Sigmoid colon (tissue), 4 donors: ENCODE results near the gene TNXB.
A peak's percentile ranks its signal among the peaks of the same experiment; 100 is the strongest.

Experiments used
- POLR2AphosphoS5 ChIP-seq, 4 donors: sonication (generic); formaldehyde crosslinking; IDR thresholded peaks; one replicate each; pipeline ENCODE4 v1.6.1; 2017; ENCODE audit warnings: antibody characterized with exemption in 4 of 4
- TF ChIP-seq, protein P1 (sequence below), 4 experiments: fragments of 450-650 bp in 3 of 4; fragments of 200-600 bp in 1 of 4; IDR thresholded peaks; one replicate each; pipeline ENCODE4 v1.5.1; 2016 to 2019; ENCODE audit warnings: antibody characterized with exemption in 4 of 4, mild to moderate bottlenecking in 3 of 4, moderate library complexity in 2 of 4

DNA sequence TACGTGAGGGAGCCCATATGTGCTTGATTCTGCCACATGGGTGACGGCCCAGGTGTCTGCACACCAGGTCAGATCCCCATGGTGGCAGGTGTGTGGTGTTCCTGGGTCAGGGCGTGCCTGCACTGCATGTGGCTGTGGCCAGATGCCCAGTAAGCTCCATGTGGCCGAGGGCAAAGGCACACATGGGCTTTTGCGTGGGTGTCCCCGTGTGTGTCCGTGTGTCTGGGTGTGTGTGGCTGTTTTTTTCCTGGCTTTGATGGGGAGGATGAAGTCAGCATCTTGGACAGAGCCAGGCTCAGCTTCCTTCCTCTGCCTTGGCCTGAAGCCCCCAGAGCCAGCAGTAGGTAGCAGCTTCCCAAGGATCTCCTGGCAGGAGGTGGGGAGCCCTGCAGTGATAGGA is 1.5 kb upstream of the TNXB start:
- peak; percentile 5 to 55 (median 28) for TF ChIP-seq POLR2AphosphoS5 (IDR thresholded peaks at IDR 0.05)
- TF ChIP-seq, protein P1, sequence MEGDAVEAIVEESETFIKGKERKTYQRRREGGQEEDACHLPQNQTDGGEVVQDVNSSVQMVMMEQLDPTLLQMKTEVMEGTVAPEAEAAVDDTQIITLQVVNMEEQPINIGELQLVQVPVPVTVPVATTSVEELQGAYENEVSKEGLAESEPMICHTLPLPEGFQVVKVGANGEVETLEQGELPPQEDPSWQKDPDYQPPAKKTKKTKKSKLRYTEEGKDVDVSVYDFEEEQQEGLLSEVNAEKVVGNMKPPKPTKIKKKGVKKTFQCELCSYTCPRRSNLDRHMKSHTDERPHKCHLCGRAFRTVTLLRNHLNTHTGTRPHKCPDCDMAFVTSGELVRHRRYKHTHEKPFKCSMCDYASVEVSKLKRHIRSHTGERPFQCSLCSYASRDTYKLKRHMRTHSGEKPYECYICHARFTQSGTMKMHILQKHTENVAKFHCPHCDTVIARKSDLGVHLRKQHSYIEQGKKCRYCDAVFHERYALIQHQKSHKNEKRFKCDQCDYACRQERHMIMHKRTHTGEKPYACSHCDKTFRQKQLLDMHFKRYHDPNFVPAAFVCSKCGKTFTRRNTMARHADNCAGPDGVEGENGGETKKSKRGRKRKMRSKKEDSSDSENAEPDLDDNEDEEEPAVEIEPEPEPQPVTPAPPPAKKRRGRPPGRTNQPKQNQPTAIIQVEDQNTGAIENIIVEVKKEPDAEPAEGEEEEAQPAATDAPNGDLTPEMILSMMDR (IDR thresholded peaks at IDR 0.05), result no peak
